Stimulated activated CD4-positive, alpha-beta T cell treated with anti-CD3 and anti-CD28 coated beads, Interleukin-12 subunit alpha, Interleukin-12 subunit beta, amount 100 ng/mL, for 4 hours (primary cell): ENCODE results near the gene LASP1.
"Not testable (repeated sequence)": the region's sequence is repeated elsewhere in the genome, so short reads cannot be mapped to it uniquely, and the experiment has no call there.

ENCODE experiments used
- DNase-seq: peaks from one replicate; pipeline ENCODE4 v3.0.0-alpha.2; 2020

The LASP1 gene

GRCh38 chr17:38911081-38911730 lies 41.3 kb downstream of the LASP1 start:
- no peak for DNase-seq

- DNase-seq = not testable (repeated sequence)
Measured at GRCh38 chr17:38911731-38912081, 41.8 kb downstream of the LASP1 start.

DNA sequence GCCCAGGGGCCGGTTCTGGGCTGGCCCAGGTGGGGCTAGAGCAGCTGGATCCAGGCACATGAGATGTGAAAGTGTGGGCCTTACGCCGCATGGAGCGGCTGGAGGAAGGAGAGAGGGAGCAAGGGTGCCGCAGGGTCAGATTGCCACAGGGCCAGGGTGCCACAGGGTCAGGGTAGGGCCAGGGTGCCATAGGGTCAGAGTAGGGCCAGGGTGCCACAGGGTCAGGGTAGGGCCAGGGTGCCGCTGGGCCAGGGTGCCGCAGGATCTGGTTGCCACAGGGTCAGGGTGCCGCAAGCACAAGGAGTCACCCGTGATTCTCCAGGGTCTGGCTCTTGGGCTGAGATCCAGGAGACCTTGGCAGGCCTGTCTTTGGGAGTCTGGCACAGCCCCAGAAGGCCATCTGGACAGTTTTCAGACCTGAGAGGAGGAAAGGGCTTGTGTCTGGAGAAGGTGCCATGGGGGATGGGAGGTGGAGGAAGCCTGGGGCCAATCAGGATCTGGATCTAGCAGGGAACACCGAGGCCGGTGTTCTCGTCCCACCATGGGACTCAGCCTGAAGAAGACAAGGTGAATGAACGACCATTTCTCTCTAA lies 42.5 kb downstream of the LASP1 start:
- DNase-seq = no peak

- no peak for DNase-seq
Measured at GRCh38 chr17:38914741-38915638, 45.1 kb downstream of the LASP1 start.

GRCh38 chr17:38915639-38915995 lies 45.8 kb downstream of the LASP1 start:
- no peak for DNase-seq

DNA sequence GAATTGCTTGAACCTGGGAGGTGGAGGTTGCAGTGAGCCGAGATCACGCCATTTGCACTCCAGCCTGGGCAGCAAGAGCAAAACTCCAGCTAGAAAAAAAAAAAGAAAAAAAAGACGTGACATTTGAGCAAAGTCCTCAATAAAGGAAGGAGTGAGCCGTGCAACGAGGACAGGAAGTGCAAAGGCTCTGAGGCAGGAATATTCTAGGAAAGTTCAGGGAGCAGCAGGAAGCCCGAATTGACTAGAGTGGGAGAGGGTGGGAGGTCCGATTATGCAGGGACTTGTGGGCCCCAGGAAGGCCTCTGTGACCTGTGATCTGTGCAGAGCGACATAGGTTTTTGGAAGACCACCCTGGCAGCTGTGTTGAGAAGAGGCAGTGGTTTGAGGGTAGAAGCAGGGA lies 46.9 kb downstream of the LASP1 start:
- no peak for DNase-seq

- no peak for DNase-seq
Measured at GRCh38 chr17:38917259-38917658, 47.4 kb downstream of the LASP1 start.

- no peak for DNase-seq
Measured at GRCh38 chr17:38918129-38918913, 48.5 kb downstream of the LASP1 start.

GRCh38 chr17:38918916-38919315 lies 49.1 kb downstream of the LASP1 start:
- DNase-seq = no peak

DNA sequence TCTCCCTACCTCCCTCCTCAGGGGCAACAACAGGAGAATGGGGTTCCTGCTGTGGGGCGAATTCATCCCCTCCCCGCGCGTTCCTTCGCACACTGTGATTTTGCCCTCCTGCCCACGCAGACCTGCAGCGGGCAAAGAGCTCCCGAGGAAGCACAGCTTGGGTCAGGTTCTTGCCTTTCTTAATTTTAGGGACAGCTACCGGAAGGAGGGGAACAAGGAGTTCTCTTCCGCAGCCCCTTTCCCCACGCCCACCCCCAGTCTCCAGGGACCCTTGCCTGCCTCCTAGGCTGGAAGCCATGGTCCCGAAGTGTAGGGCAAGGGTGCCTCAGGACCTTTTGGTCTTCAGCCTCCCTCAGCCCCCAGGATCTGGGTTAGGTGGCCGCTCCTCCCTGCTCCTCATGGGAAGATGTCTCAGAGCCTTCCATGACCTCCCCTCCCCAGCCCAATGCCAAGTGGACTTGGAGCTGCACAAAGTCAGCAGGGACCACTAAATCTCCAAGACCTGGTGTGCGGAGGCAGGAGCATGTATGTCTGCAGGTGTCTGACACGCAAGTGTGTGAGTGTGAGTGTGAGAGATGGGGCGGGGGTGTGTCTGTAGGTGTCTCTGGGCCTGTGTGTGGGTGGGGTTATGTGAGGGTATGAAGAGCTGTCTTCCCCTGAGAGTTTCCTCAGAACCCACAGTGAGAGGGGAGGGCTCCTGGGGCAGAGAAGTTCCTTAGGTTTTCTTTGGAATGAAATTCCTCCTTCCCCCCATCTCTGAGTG lies 49.6 kb downstream of the LASP1 start:
- no peak for DNase-seq

DNA sequence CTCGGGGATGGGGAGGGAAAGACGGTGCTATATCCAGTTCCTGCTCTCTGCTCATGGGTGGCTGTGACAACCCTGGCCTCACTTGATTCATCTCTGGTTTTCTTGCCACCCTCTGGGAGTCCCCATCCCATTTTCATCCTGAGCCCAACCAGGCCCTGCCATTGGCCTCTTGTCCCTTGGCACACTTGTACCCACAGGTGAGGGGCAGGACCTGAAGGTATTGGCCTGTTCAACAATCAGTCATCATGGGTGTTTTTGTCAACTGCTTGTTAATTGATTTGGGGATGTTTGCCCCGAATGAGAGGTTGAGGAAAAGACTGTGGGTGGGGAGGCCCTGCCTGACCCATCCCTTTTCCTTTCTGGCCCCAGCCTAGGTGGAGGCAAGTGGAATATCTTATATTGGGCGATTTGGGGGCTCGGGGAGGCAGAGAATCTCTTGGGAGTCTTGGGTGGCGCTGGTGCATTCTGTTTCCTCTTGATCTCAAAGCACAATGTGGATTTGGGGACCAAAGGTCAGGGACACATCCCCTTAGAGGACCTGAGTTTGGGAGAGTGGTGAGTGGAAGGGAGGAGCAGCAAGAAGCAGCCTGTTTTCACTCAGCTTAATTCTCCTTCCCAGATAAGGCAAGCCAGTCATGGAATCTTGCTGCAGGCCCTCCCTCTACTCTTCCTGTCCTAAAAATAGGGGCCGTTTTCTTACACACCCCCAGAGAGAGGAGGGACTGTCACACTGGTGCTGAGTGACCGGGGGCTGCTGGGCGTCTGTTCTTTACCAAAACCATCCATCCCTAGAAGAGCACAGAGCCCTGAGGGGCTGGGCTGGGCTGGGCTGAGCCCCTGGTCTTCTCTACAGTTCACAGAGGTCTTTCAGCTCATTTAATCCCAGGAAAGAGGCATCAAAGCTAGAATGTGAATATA lies 50.8 kb downstream of the LASP1 start:
- no peak for DNase-seq

DNA sequence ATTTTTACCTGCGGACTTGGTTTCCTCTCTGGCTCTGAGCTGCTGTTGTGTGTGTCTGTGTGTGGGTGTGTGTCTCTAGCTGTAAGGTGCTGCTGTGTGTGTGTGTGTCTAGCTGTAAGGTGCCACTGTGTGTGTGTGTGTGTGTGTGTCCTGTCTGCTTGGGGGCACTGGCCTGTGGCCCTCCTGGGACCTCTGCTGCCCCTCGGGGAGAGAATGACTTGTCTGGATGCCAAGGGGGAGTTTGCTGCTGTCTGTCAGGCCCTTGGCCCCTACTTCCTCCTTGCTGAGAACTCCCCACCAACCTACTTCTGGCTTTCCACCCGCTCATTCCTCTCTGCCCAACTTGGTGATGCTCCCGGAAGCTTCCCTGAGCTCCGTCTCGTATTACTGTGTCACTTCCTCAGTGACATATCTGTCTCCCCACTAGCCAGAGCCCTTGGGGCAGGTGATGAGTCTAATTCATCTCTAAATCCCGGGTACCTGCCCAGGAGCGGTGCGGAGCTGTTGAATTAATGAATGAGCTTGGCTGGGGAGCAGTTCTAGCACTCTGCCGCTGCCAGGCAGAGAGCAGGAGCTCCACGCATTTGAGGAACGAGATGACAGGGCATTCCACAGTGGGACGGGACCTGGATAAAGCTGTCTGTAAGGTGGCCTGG lies 52.0 kb downstream of the LASP1 start:
- DNase-seq = no peak

DNA sequence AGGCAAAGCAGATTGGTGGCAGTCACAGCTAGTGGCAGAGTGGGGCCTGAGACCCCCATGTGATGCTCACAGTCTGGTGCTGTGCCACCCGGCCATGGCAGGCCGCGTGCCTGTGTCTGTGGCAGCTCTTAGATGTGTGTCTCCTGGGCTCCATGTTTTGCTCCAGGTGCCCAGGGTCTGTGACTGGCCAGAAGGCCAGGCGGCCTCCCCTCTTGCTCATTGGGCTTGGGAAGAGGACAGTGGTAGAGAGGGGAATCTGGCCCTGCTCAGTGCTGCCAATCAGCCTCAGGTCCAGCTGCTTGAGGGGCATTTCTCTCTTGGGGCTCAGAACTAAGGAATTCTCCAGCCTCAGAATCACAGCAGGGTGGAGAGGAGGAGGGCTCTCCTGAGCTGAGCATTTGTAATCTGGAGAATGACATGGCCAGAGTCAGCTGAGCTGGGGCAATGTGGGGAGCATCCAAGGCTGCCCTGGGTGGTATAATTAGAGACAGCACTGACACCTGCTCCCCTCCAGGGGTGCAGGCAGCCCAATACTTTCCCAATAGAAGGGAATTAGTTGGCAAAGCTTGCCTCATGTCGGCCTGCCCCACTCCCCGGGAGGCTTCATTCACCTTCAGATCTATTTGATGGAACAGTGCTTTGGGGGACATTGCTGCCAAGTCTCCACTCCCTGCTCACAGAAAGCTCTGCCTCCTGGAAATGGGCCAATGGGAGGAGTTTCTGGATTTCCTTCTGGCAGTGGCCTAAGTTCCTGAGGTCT lies 52.9 kb downstream of the LASP1 start:
- DNase-seq = no peak

- DNase-seq = no peak
Measured at GRCh38 chr17:38925263-38925995, 55.6 kb downstream of the LASP1 start, which contains the start of gene LASP1NB. Gene LASP1NB, plus strand, starts transcription at chr17:38925614.

DNA sequence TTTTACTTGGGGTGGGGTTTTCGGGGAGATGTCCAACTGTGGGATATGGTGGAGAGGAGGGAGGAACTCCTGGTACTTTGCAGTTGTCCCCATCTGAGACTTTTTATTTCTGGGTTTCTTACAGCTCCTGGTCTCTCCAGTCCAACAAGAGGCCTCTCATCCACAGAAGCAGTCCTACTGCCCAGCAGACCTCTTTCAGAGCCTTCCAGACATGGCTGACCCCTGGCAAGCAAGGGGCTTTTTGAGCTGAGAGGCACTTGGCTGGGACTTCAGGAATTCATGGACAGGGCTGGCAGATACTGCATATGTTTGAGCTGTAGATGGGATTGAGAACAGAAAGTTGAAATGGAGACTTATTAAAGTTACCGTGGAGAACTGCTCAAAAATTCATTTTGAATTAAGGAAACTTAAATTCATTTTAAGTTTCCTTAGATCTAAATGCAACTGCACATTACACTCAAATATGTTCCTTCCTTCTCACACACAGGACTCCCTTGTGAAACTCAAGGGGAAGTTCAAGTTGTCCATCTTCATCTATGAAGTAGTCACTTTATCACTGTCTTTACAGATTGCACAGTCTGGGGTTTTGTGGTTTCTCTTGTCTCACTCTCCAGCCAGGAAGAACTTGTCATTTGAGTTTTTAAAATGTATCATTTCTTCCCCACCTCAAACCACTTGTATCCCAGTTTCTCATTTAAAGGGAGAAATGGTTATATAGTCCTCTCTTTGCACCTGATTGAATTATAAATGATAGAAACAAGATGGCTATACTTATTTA lies 56.6 kb downstream of the LASP1 start:
- no peak for DNase-seq

- DNase-seq = not testable (repeated sequence)
Measured at GRCh38 chr17:38930782-38931181, 60.9 kb downstream of the LASP1 start.

- DNase-seq = not testable (repeated sequence)
Measured at GRCh38 chr17:38933962-38934361, 64.1 kb downstream of the LASP1 start.

GRCh38 chr17:38939987-38940386 lies 70.1 kb downstream of the LASP1 start:
- no peak for DNase-seq
